Panc1 (cell line): ENCODE data around the gene AJUBA. TPM values are rescaled to one million over a fixed set of nuclear protein-coding genes. Genes with fewer than 3 reads are reported as not detected.

Experiments
- ATAC-seq: fragments of 200-7000 bp; cut with Tn5 transposase; 2 replicates; pipeline ENCODE4 v1.9.1; 2020; ENCODE audit warnings: mild to moderate bottlenecking, moderate library complexity
- BruUV-seq: library from RNA; stranded (reverse); fragments of 400-500 nt; replicated peaks from 2 replicates; lab custom pipeline; 2021; lab: Mats Ljungman, UMichigan
- CTCF ChIA-PET: fragments of 300-600 bp; sonication (Branson Sonifier 250); formaldehyde crosslinking; loops from one replicate; lab custom pipeline; 2022; ENCODE audit warnings: antibody characterized with exemption; lab: Charles Lee
- POLR2A ChIA-PET: fragments of 300-600 bp; sonication (Branson Sonifier 250); formaldehyde crosslinking; loops from one replicate; lab custom pipeline; 2022; ENCODE audit warnings: antibody characterized with exemption; lab: Charles Lee
- DNase-seq: peaks from one replicate; pipeline ENCODE4 v3.0.0-alpha.2; 2010; ENCODE audit warnings: low read depth, low spot score
- H3K27ac ChIP-seq: 2 replicates; pipeline ENCODE4 v1.5.1; 2011; ENCODE audit warnings: mild to moderate bottlenecking, low read length, inconsistent platforms
- H3K27me3 ChIP-seq: fragments of 200-500 bp; sonication (Bioruptor generic); 2 replicates; pipeline ENCODE4 v1.6.0; 2014; ENCODE audit warnings: low read length, inconsistent platforms; ENCODE audit not compliant: control insufficient read depth, insufficient read depth
- H3K36me3 ChIP-seq: fragments of 200-500 bp; sonication (Bioruptor generic); 2 replicates; pipeline ENCODE4 v1.5.1; 2014; ENCODE audit warnings: inconsistent platforms, mild to moderate bottlenecking, low read length, moderate library complexity; ENCODE audit not compliant: control insufficient read depth, insufficient read depth
- H3K4me1 ChIP-seq: 2 replicates; pipeline ENCODE4 v1.5.1; 2011; ENCODE audit warnings: inconsistent platforms, mild to moderate bottlenecking, low read length, moderate library complexity; ENCODE audit not compliant: control insufficient read depth, insufficient read depth
- H3K4me3 ChIP-seq, 2 experiments: 2 replicates each; pipeline ENCODE4 v1.5.1; 2011 to 2012; ENCODE audit warnings: low read depth in 2 of 2, low read length in 2 of 2, mild to moderate bottlenecking in 2 of 2, inconsistent platforms in 1 of 2, moderate library complexity in 1 of 2
- H3K9me3 ChIP-seq: fragments of 200-500 bp; sonication (Bioruptor generic); 2 replicates; pipeline ENCODE4 v1.5.1; 2014; ENCODE audit warnings: low read depth, mild to moderate bottlenecking, inconsistent platforms, low read length, moderate library complexity; ENCODE audit not compliant: control insufficient read depth, insufficient read depth
- CTCF ChIP-seq: fragments of 450-650 bp; IDR thresholded peaks from 2 replicates; pipeline ENCODE4 v1.5.1; 2017; ENCODE audit warnings: mild to moderate bottlenecking
- POLR2AphosphoS5 ChIP-seq: IDR thresholded peaks from 2 replicates; pipeline ENCODE4 v1.6.1; 2012; ENCODE audit warnings: mild to moderate bottlenecking, low read depth, low read length, moderate library complexity
- SIN3A ChIP-seq: IDR thresholded peaks from 2 replicates; pipeline ENCODE4 v1.6.1; 2012; ENCODE audit warnings: low read depth, mild to moderate bottlenecking, low read length, moderate library complexity, borderline replicate concordance; ENCODE audit not compliant: insufficient read depth
- TCF7L2 ChIP-seq: IDR thresholded peaks from 2 replicates; pipeline ENCODE4 v1.6.1; 2011; ENCODE audit warnings: mild to moderate bottlenecking, low read depth, low read length, inconsistent platforms
- in situ Hi-C: cut with HindIII; loops from 2 replicates; pipeline ENCODE4 v1.10.0; 2016; ENCODE audit warnings: low sequenced_read_pairs, low pct_unique_long_range_greater_than_20kb
- intact Hi-C: fragments of 100-400 bp; cut with micrococcal nuclease; formaldehyde crosslinking; loops from one replicate; pipeline ENCODE4 v1.10.0; 2022; ENCODE audit not compliant: unreplicated experiment
- total RNA-seq: library from RNA; stranded (reverse); gene quantifications from one replicate; pipeline ENCODE4 v1.2.1, GENCODE V29; 2021; ENCODE audit not compliant: unreplicated experiment
- TF ChIP-seq, protein P1 (sequence below), 2 experiments: IDR thresholded peaks; 2 replicates each; pipeline ENCODE4 v1.6.1; 2011 to 2012; ENCODE audit warnings: low read depth in 2 of 2, control low read depth in 1 of 2, low read length in 1 of 2, mild to moderate bottlenecking in 1 of 2, moderate library complexity in 1 of 2; ENCODE audit not compliant: insufficient read depth in 1 of 2

The AJUBA gene
- total RNA-seq, 1 experiment from 2014 or later: 50.2 TPM

DNA sequence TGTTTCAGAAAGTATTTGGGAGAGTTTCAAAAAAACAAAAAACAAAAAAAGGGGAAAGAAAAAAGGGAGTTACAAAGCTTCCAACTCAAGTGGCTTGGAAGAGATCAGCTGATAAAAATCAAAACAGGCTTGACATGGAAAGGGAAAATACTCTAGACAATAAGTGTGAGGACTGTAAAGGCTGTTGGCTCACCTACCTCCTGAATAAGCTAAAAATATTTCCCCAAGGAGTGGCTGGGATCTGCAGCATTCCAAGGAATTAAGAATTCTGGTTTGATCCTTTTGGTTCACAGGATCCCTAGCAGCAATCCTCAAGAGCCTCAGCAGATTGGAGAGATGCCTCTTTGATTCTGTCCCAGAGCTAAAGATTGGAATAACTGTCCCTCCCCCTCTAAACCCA lies 11.2 kb upstream of the AJUBA start:
- peaks cover 5% of the 10 kb centered on the region; the same call in 1 of the 2 replicates for H3K4me1 ChIP-seq
- ChIA-PET POLR2A (interaction anchor here (0.5 kb wide), 1 partner anchor 211 kb away, joined by 8 read pairs; no protein-coding TSS in a partner anchor), CTCF (interaction anchor here (1.1 kb wide), 1 partner anchor 13 kb away, joined by 4 read pairs; no protein-coding TSS in a partner anchor)
- H3K4me3 ChIP-seq: no peak overlapping the region
- H3K27ac ChIP-seq: no peak overlapping the region
- DNase-seq (no peak), ATAC-seq (no peak)
- BruUV-seq: no TSS peak
- H3K36me3 ChIP-seq: no peaks in the 10 kb centered on the region
- H3K27me3 ChIP-seq: no peaks in the 10 kb centered on the region
- intact Hi-C loops (no loop called here), in situ Hi-C loops (no loop called here)
- no peaks in the 10 kb centered on the region for H3K9me3 ChIP-seq
- TF ChIP-seq SIN3A: no peak
- TF ChIP-seq TCF7L2: no peak
- TF ChIP-seq, protein P1, sequence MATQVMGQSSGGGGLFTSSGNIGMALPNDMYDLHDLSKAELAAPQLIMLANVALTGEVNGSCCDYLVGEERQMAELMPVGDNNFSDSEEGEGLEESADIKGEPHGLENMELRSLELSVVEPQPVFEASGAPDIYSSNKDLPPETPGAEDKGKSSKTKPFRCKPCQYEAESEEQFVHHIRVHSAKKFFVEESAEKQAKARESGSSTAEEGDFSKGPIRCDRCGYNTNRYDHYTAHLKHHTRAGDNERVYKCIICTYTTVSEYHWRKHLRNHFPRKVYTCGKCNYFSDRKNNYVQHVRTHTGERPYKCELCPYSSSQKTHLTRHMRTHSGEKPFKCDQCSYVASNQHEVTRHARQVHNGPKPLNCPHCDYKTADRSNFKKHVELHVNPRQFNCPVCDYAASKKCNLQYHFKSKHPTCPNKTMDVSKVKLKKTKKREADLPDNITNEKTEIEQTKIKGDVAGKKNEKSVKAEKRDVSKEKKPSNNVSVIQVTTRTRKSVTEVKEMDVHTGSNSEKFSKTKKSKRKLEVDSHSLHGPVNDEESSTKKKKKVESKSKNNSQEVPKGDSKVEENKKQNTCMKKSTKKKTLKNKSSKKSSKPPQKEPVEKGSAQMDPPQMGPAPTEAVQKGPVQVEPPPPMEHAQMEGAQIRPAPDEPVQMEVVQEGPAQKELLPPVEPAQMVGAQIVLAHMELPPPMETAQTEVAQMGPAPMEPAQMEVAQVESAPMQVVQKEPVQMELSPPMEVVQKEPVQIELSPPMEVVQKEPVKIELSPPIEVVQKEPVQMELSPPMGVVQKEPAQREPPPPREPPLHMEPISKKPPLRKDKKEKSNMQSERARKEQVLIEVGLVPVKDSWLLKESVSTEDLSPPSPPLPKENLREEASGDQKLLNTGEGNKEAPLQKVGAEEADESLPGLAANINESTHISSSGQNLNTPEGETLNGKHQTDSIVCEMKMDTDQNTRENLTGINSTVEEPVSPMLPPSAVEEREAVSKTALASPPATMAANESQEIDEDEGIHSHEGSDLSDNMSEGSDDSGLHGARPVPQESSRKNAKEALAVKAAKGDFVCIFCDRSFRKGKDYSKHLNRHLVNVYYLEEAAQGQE (IDR thresholded peaks at IDR 0.05; ENCODE audit: insufficient read depth in 1 of 2, low read depth in 2 of 2, low read length in 1 of 2): no peak
- TF ChIP-seq POLR2AphosphoS5: no peak
- TF ChIP-seq CTCF: no peak

- no TSS peak for BruUV-seq
- H3K4me1 ChIP-seq: peaks cover 5% of the 10 kb centered on the region; the same call in 1 of the 2 replicates
- H3K27ac ChIP-seq: no peak overlapping the region
- no peaks in the 10 kb centered on the region for H3K36me3 ChIP-seq
- DNase-seq (no peak), ATAC-seq (no peak)
- POLR2A ChIA-PET: no interaction called here
- no peaks in the 10 kb centered on the region for H3K27me3 ChIP-seq
- no peak overlapping the region for H3K4me3 ChIP-seq
- in situ Hi-C loops: no loop called here
- intact Hi-C loops: no loop called here
- H3K9me3 ChIP-seq: no peaks in the 10 kb centered on the region
- CTCF ChIA-PET: no interaction called here
- TF ChIP-seq SIN3A (no peak), CTCF (no peak), TCF7L2 (no peak), POLR2AphosphoS5 (no peak)
- TF ChIP-seq, protein P1 (IDR thresholded peaks at IDR 0.05; ENCODE audit: insufficient read depth in 1 of 2, low read depth in 2 of 2, low read length in 1 of 2): no peak
Observed at GRCh38 chr14:22991852-22992251, 9.5 kb upstream of the AJUBA start.
